ENCODE results near the gene SUSD3. TPM values are rescaled to one million over a fixed set of nuclear protein-coding genes. Genes with fewer than 3 reads are reported as not detected.
"Not testable (repeated sequence)": the region's sequence is repeated elsewhere in the genome, so short reads cannot be mapped to it uniquely, and the experiment has no call there.

SUSD3 gene
- total RNA-seq, 1 donor from 2014 or later: 1.2 TPM

DNA sequence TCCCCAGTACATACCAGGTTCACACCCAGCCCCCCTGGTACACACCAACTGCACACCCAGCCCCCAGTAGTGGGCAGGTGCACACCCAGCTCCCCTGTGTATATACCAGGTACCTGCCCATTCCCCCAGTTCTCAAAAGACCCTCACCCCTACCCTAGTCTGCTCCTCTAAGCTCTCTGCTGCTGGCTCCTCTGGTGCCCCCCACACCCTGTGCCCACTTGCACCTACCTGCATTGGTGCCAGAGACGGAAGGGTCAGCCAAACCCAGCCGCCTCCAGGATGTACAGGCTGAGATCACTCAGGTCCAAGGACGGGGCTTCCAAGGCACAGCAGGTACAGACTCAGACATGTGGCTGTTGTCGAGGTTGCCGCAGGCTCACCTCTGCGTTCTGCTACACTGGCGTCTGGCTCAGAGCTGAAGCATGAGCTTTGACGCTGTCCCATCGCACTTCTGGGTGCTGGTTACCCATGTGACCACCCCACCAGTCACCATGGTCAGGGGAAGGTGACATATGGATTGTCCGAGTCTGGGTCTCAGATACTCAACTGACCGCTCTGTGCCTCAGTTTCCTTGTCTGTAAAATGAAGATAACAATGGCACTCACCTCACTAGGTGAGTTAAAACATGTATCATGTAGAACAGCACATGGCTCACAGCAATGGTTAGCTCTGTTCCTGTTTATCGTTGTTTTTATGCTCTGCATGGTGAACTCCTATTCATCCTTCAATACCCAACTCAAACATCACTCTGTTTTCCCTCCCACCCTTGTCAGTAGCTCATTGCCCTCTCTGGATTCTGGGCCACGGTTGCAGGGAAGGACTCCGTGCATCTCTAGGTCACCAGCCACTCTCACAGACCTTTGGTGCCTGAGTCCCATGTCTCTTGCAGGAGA is 45.3 kb upstream of the SUSD3 start:
- Mint-ChIP-seq H3K4me1 (ENCODE audit: unreplicated experiment) (peaks cover 4% of the 10 kb centered on the region), H3K9me3 (ENCODE audit: unreplicated experiment) (no peaks in the 10 kb centered on the region), H3K4me3 (ENCODE audit: unreplicated experiment) (no peak overlapping the region), H3K27me3 (ENCODE audit: unreplicated experiment) (peaks cover 3% of the 10 kb centered on the region), H3K36me3 (ENCODE audit: low read depth, unreplicated experiment) (no peaks in the 10 kb centered on the region), H3K27ac (ENCODE audit: unreplicated experiment) (no peak overlapping the region)
- TF ChIP-seq, protein P1, sequence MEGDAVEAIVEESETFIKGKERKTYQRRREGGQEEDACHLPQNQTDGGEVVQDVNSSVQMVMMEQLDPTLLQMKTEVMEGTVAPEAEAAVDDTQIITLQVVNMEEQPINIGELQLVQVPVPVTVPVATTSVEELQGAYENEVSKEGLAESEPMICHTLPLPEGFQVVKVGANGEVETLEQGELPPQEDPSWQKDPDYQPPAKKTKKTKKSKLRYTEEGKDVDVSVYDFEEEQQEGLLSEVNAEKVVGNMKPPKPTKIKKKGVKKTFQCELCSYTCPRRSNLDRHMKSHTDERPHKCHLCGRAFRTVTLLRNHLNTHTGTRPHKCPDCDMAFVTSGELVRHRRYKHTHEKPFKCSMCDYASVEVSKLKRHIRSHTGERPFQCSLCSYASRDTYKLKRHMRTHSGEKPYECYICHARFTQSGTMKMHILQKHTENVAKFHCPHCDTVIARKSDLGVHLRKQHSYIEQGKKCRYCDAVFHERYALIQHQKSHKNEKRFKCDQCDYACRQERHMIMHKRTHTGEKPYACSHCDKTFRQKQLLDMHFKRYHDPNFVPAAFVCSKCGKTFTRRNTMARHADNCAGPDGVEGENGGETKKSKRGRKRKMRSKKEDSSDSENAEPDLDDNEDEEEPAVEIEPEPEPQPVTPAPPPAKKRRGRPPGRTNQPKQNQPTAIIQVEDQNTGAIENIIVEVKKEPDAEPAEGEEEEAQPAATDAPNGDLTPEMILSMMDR (IDR thresholded peaks at IDR 0.05; ENCODE audit: unreplicated experiment): no peak
- no peak for DNase-seq (ENCODE audit: low spot score)

DNA sequence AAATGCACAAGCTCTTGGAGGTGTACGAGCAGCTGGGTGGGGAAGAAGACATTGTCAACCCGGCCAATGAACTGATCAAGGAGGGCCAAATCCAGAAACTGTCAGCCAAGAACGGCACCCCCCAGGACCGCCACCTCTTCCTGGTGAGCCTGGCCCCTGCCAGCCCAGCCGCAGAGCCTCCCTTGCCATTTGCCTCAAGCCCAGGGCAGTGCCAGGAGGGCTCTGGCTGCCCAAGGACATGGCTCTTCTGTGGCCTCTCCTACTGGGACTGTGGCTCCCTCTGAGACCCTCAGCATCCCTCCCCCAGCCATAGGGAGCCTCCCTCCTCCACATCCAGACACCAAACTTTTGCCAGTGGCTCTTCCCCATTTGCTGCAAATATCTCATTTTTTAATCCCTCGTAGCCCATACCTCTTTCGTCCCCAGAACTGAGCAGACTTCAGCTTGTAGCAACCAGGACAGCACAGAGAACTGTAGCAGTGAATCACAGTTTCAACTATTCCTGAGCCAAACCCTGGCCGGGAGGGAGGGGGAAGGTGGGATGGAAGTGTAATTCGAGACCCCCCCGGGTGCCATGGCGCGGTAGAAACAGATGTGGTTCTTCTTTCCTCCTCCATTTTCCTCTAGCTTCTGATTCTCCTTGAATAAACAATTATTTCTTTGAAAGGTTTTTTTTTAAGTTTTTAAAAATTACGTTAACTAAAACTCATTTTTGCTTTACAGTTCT is 44.5 kb upstream of the SUSD3 start:
- H3K27me3 Mint-ChIP-seq (ENCODE audit: unreplicated experiment): peaks cover 3% of the 10 kb centered on the region
- H3K27ac Mint-ChIP-seq (ENCODE audit: unreplicated experiment): no peak overlapping the region
- H3K4me3 Mint-ChIP-seq (ENCODE audit: unreplicated experiment): no peak overlapping the region
- H3K36me3 Mint-ChIP-seq (ENCODE audit: low read depth, unreplicated experiment): no peaks in the 10 kb centered on the region
- H3K4me1 Mint-ChIP-seq (ENCODE audit: unreplicated experiment): peaks cover 9% of the 10 kb centered on the region
- no peaks in the 10 kb centered on the region for H3K9me3 Mint-ChIP-seq (ENCODE audit: unreplicated experiment)
- no peak for DNase-seq (ENCODE audit: low spot score)
- TF ChIP-seq, protein P1 (IDR thresholded peaks at IDR 0.05; ENCODE audit: unreplicated experiment): no peak

DNA sequence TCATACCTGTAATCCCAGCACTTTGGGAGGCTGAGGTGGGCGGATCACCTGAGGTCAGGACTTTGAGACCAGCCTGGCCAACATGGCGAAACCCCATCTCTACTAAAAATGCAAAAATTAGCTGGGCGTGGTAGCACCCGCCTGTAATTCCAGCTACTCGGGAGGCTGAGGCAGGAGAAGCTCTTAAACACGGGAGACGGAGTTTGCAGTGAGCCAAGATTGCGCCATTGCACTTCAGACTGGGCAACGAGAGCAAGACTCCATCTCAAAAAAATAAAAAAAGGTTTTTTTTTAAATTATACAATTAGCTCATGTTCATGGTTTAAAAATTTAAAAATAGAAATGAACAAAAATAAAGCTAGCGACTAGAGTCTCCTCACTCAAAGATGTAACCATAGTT is 43.3 kb upstream of the SUSD3 start:
- H3K9me3 Mint-ChIP-seq (ENCODE audit: unreplicated experiment); H3K4me3 Mint-ChIP-seq (ENCODE audit: unreplicated experiment); DNase-seq (ENCODE audit: low spot score); H3K4me1 Mint-ChIP-seq (ENCODE audit: unreplicated experiment); H3K36me3 Mint-ChIP-seq (ENCODE audit: low read depth, unreplicated experiment); H3K27ac Mint-ChIP-seq (ENCODE audit: unreplicated experiment): not testable (repeated sequence)
- H3K27me3 Mint-ChIP-seq (ENCODE audit: unreplicated experiment): peaks cover 10% of the 10 kb centered on the region

DNA sequence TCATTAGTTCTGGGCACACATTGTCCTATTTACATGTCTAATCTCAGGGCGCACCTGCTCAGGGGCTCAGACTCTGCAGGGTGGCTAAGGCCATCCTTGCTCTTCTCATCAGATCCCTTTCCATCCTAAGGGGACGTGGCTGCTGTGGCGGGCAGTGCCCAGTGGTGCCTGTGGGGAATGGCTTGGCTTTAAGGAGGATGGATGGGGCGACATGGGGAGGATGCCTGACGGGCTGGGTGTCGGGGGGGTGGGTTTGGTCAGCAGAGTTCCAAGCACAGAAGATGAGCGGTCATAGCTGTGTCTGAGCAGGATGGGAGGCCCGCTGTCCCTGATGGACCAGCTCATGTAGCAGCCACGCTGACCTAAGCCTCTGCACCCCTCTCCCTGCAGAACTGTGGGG is 40.9 kb upstream of the SUSD3 start:
- TF ChIP-seq, protein P1 (IDR thresholded peaks at IDR 0.05; ENCODE audit: unreplicated experiment): no peak
- Mint-ChIP-seq H3K36me3 (ENCODE audit: low read depth, unreplicated experiment) (peaks cover 6% of the 10 kb centered on the region), H3K4me1 (ENCODE audit: unreplicated experiment) (peaks cover 9% of the 10 kb centered on the region), H3K27me3 (ENCODE audit: unreplicated experiment) (peaks cover 14% of the 10 kb centered on the region), H3K27ac (ENCODE audit: unreplicated experiment) (no peak overlapping the region), H3K9me3 (ENCODE audit: unreplicated experiment) (no peaks in the 10 kb centered on the region), H3K4me3 (ENCODE audit: unreplicated experiment) (no peak overlapping the region)
- DNase-seq (ENCODE audit: low spot score): no peak

DNA sequence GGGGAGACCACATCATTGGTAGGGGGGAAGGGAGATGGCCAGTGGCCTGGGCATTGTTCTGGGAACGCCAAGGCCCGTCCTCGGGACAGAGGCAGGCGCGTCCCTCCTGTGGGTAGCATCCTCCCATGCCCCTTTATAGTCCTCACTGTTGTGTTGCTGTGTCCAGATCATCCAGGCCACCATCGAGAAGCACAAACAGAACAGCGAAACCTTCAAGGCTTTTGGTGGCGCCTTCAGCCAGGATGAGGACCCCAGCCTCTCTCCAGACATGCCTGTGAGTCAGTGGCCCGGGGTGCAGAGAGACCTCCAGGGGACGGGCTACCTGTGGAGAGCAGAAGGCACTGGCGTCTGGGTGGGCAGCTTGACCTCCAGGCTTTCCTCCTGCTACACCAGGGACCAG is 38.4 kb upstream of the SUSD3 start:
- H3K9me3 Mint-ChIP-seq (ENCODE audit: unreplicated experiment): no peaks in the 10 kb centered on the region
- no peak overlapping the region for H3K27ac Mint-ChIP-seq (ENCODE audit: unreplicated experiment)
- peaks cover 15% of the 10 kb centered on the region for H3K27me3 Mint-ChIP-seq (ENCODE audit: unreplicated experiment)
- H3K4me1 Mint-ChIP-seq (ENCODE audit: unreplicated experiment): peaks cover 9% of the 10 kb centered on the region
- no peak overlapping the region for H3K4me3 Mint-ChIP-seq (ENCODE audit: unreplicated experiment)
- DNase-seq (ENCODE audit: low spot score): no peak
- TF ChIP-seq, protein P1 (IDR thresholded peaks at IDR 0.05; ENCODE audit: unreplicated experiment): no peak
- H3K36me3 Mint-ChIP-seq (ENCODE audit: low read depth, unreplicated experiment): peaks cover 6% of the 10 kb centered on the region
